PC-9 (cell line): ENCODE results near the gene CCDC117.
"Not testable (repeated sequence)": the region's sequence is repeated elsewhere in the genome, so short reads cannot be mapped to it uniquely, and the experiment has no call there.

ENCODE experiments used
- EZH2 ChIP-seq: fragments of 200-600 bp; sonication (generic); IDR thresholded peaks from 2 replicates; pipeline ENCODE4 v1.8.0; 2017; ENCODE audit warnings: antibody characterized with exemption, low read depth
- TF ChIP-seq, protein P1 (sequence below): fragments of 200-600 bp; sonication (generic); conservative IDR thresholded peaks from 2 replicates; pipeline ENCODE4 v1.6.1; 2017; ENCODE audit warnings: mixed run types, antibody characterized with exemption, mild to moderate bottlenecking, moderate library complexity

DNA sequence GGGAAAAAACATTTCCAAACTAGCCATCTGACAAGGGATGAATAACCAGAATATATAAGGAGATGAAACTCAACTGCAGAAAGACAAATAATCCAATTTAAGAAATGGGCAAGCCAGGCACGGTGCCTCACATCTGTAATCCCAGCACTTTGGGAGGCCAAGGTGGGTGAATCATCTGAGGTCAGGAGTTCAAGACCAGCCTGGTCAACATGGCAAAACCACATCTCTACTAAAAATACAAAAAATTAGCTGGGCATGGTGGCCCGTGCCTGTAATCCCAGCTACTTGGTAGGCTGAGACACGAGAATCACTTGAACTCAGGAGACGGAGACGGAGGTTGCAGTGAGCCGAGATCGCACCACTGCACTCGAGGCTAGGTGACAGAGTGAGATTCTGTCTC is 33.6 kb upstream of the CCDC117 start:
- TF ChIP-seq, protein P1, sequence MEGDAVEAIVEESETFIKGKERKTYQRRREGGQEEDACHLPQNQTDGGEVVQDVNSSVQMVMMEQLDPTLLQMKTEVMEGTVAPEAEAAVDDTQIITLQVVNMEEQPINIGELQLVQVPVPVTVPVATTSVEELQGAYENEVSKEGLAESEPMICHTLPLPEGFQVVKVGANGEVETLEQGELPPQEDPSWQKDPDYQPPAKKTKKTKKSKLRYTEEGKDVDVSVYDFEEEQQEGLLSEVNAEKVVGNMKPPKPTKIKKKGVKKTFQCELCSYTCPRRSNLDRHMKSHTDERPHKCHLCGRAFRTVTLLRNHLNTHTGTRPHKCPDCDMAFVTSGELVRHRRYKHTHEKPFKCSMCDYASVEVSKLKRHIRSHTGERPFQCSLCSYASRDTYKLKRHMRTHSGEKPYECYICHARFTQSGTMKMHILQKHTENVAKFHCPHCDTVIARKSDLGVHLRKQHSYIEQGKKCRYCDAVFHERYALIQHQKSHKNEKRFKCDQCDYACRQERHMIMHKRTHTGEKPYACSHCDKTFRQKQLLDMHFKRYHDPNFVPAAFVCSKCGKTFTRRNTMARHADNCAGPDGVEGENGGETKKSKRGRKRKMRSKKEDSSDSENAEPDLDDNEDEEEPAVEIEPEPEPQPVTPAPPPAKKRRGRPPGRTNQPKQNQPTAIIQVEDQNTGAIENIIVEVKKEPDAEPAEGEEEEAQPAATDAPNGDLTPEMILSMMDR: not testable (repeated sequence)
- not testable (repeated sequence) for TF ChIP-seq EZH2
